ENCODE data around the gene KIFAP3. TPM values are rescaled to one million over a fixed set of nuclear protein-coding genes. Genes with fewer than 3 reads are reported as not detected.

The KIFAP3 gene
- total RNA-seq, 1 donor from 2014 or later, result 25.6 TPM

- Histone ChIP-seq H3K9me3 (no peaks in the 10 kb centered on the region), H3K27me3 (no peaks in the 10 kb centered on the region), H3K4me3 (no peak overlapping the region), H3K27ac (no peak overlapping the region), H3K36me3 (no peaks in the 10 kb centered on the region), H3K4me1 (no peaks in the 10 kb centered on the region)
- intact Hi-C loops (cut with DNase I), result no loop called here
- no peak for TF ChIP-seq CTCF (IDR thresholded peaks at IDR 0.05)
- DNase-seq (no peak), ATAC-seq (no peak)
Observed at GRCh38 chr1:169909499-169909898, 165.0 kb downstream of the KIFAP3 start.

- no peak for ATAC-seq
- Histone ChIP-seq H3K4me1 (no peaks in the 10 kb centered on the region), H3K36me3 (no peaks in the 10 kb centered on the region), H3K27me3 (peaks cover 2% of the 10 kb centered on the region), H3K9me3 (no peaks in the 10 kb centered on the region), H3K27ac (no peak overlapping the region), H3K4me3 (no peak overlapping the region)
- intact Hi-C loops (cut with DNase I), result no loop called here
- DNase-seq, result no peak
- TF ChIP-seq CTCF (IDR thresholded peaks at IDR 0.05), result no peak
Observed at GRCh38 chr1:169906938-169907337, 167.6 kb downstream of the KIFAP3 start.

GRCh38 chr1:169904834-169905233, 169.7 kb downstream of the KIFAP3 start:
- TF ChIP-seq CTCF (IDR thresholded peaks at IDR 0.05), result no peak
- intact Hi-C loops (cut with DNase I), result no loop called here
- Histone ChIP-seq H3K27me3 (peaks cover 5% of the 10 kb centered on the region), H3K27ac (no peak overlapping the region), H3K36me3 (no peaks in the 10 kb centered on the region), H3K9me3 (no peaks in the 10 kb centered on the region), H3K4me1 (no peaks in the 10 kb centered on the region), H3K4me3 (no peak overlapping the region)
- DNase-seq (no peak), ATAC-seq (no peak)

- H3K36me3 ChIP-seq, result no peaks in the 10 kb centered on the region
- no peaks in the 10 kb centered on the region for H3K4me1 ChIP-seq
- no peak for TF ChIP-seq CTCF (IDR thresholded peaks at IDR 0.05)
- intact Hi-C loops (cut with DNase I), result no loop called here
- no peaks in the 10 kb centered on the region for H3K9me3 ChIP-seq
- H3K27me3 ChIP-seq, result peaks cover 5% of the 10 kb centered on the region
- no peak overlapping the region for H3K27ac ChIP-seq
- ATAC-seq (no peak), DNase-seq (no peak)
- H3K4me3 ChIP-seq, result no peak overlapping the region
Observed at GRCh38 chr1:169902751-169903150, 171.7 kb downstream of the KIFAP3 start.

GRCh38 chr1:169901115-169901514, 173.4 kb downstream of the KIFAP3 start:
- TF ChIP-seq CTCF (IDR thresholded peaks at IDR 0.05), result no peak
- DNase-seq, result no peak
- Histone ChIP-seq H3K9me3 (no peaks in the 10 kb centered on the region), H3K36me3 (no peaks in the 10 kb centered on the region), H3K4me1 (no peaks in the 10 kb centered on the region), H3K27me3 (peaks cover 5% of the 10 kb centered on the region), H3K4me3 (no peak overlapping the region), H3K27ac (no peak overlapping the region)
- intact Hi-C loops (cut with DNase I), result no loop called here
- no peak for ATAC-seq

GRCh38 chr1:169900571-169900970, 173.9 kb downstream of the KIFAP3 start:
- H3K4me1 ChIP-seq, result no peaks in the 10 kb centered on the region
- no peak overlapping the region for H3K4me3 ChIP-seq
- intact Hi-C loops (cut with DNase I), result no loop called here
- no peak for DNase-seq
- no peak overlapping the region for H3K27ac ChIP-seq
- TF ChIP-seq CTCF (IDR thresholded peaks at IDR 0.05), result no peak
- H3K36me3 ChIP-seq, result no peaks in the 10 kb centered on the region
- no peaks in the 10 kb centered on the region for H3K9me3 ChIP-seq
- H3K27me3 ChIP-seq, result peaks cover 5% of the 10 kb centered on the region
- ATAC-seq, result no peak

Measured in upper lobe of right lung (tissue), 1 donor.